ENCODE measurements around the gene THEM5.

DNA sequence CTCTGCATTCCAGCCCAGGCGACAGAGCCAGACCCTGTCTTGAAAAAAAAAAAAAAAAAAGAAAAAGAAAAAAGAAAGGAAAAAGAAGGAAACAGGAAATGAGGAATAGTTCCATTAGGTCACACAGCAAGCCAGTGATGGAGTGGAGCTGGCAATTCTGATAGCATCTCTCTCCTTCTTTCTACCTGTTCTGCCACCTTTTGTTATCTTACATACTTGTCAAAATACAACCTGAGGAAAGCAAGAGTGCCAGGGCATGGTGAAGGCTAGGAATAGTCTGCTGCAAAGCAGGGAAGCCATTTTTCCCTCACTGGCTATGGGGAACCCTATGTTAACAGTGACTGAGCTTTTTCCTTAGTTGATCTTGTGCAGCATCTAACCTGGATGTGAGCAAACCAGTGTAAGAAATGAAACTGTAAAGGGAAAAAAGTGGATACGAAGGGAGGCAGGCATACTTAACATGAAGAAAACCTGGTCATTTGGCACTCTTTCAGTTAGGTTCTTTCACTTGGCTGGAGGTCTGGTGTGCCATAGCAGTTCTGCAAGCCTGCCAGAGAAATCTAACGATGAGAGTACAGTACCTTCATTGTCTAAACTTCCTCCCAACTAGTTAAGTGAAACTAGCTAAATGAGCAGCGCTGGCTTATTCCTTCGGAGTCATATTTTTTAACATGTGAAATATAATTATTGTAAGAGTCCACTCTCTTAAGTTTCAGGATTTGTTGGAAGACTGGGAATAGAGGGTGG is 17.9 kb upstream of the THEM5 start:
- no peak for TF ChIP-seq EZH2 (IDR thresholded peaks at IDR 0.05; ENCODE audit: low read depth)
- TF ChIP-seq, protein P1, sequence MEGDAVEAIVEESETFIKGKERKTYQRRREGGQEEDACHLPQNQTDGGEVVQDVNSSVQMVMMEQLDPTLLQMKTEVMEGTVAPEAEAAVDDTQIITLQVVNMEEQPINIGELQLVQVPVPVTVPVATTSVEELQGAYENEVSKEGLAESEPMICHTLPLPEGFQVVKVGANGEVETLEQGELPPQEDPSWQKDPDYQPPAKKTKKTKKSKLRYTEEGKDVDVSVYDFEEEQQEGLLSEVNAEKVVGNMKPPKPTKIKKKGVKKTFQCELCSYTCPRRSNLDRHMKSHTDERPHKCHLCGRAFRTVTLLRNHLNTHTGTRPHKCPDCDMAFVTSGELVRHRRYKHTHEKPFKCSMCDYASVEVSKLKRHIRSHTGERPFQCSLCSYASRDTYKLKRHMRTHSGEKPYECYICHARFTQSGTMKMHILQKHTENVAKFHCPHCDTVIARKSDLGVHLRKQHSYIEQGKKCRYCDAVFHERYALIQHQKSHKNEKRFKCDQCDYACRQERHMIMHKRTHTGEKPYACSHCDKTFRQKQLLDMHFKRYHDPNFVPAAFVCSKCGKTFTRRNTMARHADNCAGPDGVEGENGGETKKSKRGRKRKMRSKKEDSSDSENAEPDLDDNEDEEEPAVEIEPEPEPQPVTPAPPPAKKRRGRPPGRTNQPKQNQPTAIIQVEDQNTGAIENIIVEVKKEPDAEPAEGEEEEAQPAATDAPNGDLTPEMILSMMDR (conservative IDR thresholded peaks at IDR 0.05) = no peak

Data from PC-9 (cell line).